Measurements from ENCODE around the gene AKAP6.

The AKAP6 gene

GRCh38 chr14:32722631-32723183 is 393.6 kb downstream of the AKAP6 start:
- no peak for DNase-seq

- DNase-seq = no peak
These were observed 395.9 kb downstream of the AKAP6 start for GRCh38 chr14:32724867-32725471.

GRCh38 chr14:32726516-32726915 is 397.4 kb downstream of the AKAP6 start:
- DNase-seq = no peak

GRCh38 chr14:32727832-32728231 is 398.7 kb downstream of the AKAP6 start:
- DNase-seq = no peak

- no peak for DNase-seq
These were observed 399.4 kb downstream of the AKAP6 start for GRCh38 chr14:32728526-32728925.

- DNase-seq = no peak
These were observed 399.9 kb downstream of the AKAP6 start for GRCh38 chr14:32728976-32729375.

GRCh38 chr14:32731249-32731648 is 402.2 kb downstream of the AKAP6 start:
- DNase-seq = no peak

- no peak for DNase-seq
These were observed 403.9 kb downstream of the AKAP6 start for GRCh38 chr14:32733015-32733414.

- DNase-seq = no peak
These were observed 405.2 kb downstream of the AKAP6 start for GRCh38 chr14:32734261-32734660.

GRCh38 chr14:32737621-32738020 is 408.5 kb downstream of the AKAP6 start:
- no peak for DNase-seq

- no peak for DNase-seq
These were observed 409.2 kb downstream of the AKAP6 start for GRCh38 chr14:32738206-32738871.

- DNase-seq = no peak
These were observed 415.8 kb downstream of the AKAP6 start for GRCh38 chr14:32744811-32745445.

- no peak for DNase-seq
These were observed 425.1 kb downstream of the AKAP6 start for GRCh38 chr14:32754209-32754608.

GRCh38 chr14:32756173-32756572 is 427.1 kb downstream of the AKAP6 start:
- no peak for DNase-seq

GRCh38 chr14:32756775-32757174 is 427.7 kb downstream of the AKAP6 start:
- DNase-seq = no peak

GRCh38 chr14:32757568-32757967 is 428.5 kb downstream of the AKAP6 start:
- DNase-seq = no peak

GRCh38 chr14:32761381-32761968 is 432.4 kb downstream of the AKAP6 start:
- no peak for DNase-seq

GRCh38 chr14:32762886-32763285 is 433.8 kb downstream of the AKAP6 start:
- DNase-seq = no peak

- DNase-seq = no peak
These were observed 434.6 kb downstream of the AKAP6 start for GRCh38 chr14:32763673-32764072.

- no peak for DNase-seq
These were observed 435.0 kb downstream of the AKAP6 start for GRCh38 chr14:32764131-32764530.

GRCh38 chr14:32770422-32770821 is 441.3 kb downstream of the AKAP6 start:
- DNase-seq = no peak

GRCh38 chr14:32774214-32774613 is 445.1 kb downstream of the AKAP6 start:
- no peak for DNase-seq

- peak; percentile 52 for DNase-seq
These were observed 450.7 kb downstream of the AKAP6 start for GRCh38 chr14:32779840-32780239.

- no peak for DNase-seq
These were observed 455.3 kb downstream of the AKAP6 start for GRCh38 chr14:32784405-32784804.
